B cell (primary cell): Measurements from ENCODE around the gene MUC4. TPM values are rescaled to one million over a fixed set of nuclear protein-coding genes. Genes with fewer than 3 reads are reported as not detected.

Source experiments
- ATAC-seq: fragments of 200-7000 bp; cut with Tn5 transposase; one replicate; pipeline ENCODE4 v1.10.0; 2021; ENCODE audit warnings: low read depth, mild to moderate bottlenecking, moderate number of reproducible peaks, moderate library complexity
- CTCF ChIA-PET: fragments of 350-600 bp; sonication (Branson Sonifier 250); formaldehyde crosslinking; loops from one replicate; lab custom pipeline; 2021; ENCODE audit warnings: antibody characterized with exemption, inconsistent platforms; lab: Charles Lee
- POLR2A ChIA-PET: fragments of 350-600 bp; sonication (Branson Sonifier 250); formaldehyde crosslinking; loops from one replicate; lab custom pipeline; 2021; ENCODE audit warnings: antibody characterized with exemption; lab: Charles Lee
- DNase-seq: peaks from one replicate; pipeline ENCODE4 v3.0.0; 2013
- H2AFZ ChIP-seq: 2 replicates; pipeline ENCODE4 v1.6.1; 2012; ENCODE audit warnings: mild to moderate bottlenecking, low read depth, low read length; ENCODE audit not compliant: insufficient read depth, poor library complexity, severe bottlenecking
- H3K27ac ChIP-seq, 2 donors: 1 replicate in 1 of 2; 2 replicates in 1 of 2; pipeline ENCODE4 v1.5.1; 2012 to 2013; ENCODE audit warnings: low read length in 2 of 2, mild to moderate bottlenecking in 2 of 2, moderate library complexity in 1 of 2
- H3K27me3 ChIP-seq, 4 experiments: fragments of 200-600 bp in 1 of 4; sonication (generic) in 1 of 4; replicated peaks in 1 of 4; 1 replicate in 2 of 4; 2 replicates in 2 of 4; pipeline versions ENCODE4 v1.6.1 to v1.7.0; 2013 to 2016; ENCODE audit warnings: low read length in 3 of 4, mild to moderate bottlenecking in 2 of 4, mixed read lengths in 1 of 4, moderate library complexity in 1 of 4; ENCODE audit not compliant: insufficient read depth in 4 of 4, control insufficient read depth in 3 of 4; ENCODE audit errors: control extremely low read depth in 1 of 4
- H3K36me3 ChIP-seq, 2 experiments: replicated peaks in 1 of 2; 1 replicate in 1 of 2; 2 replicates in 1 of 2; pipeline versions ENCODE4 v1.6.1 to v1.7.1; 2013; ENCODE audit warnings: low read length in 1 of 2; ENCODE audit not compliant: insufficient read depth in 2 of 2, control insufficient read depth in 1 of 2; ENCODE audit errors: control extremely low read depth in 1 of 2, extremely low read depth in 1 of 2
- H3K4me1 ChIP-seq, 2 donors: fragments of 200-600 bp in 1 of 2; sonication (generic) in 1 of 2; 1 replicate in 1 of 2; 2 replicates in 1 of 2; pipeline versions ENCODE4 v1.5.1 to v1.6.1; 2013 to 2017; ENCODE audit warnings: low read length in 2 of 2; ENCODE audit not compliant: control insufficient read depth in 2 of 2, insufficient read depth in 2 of 2
- H3K4me2 ChIP-seq: replicated peaks from 2 replicates; pipeline ENCODE3; 2012; ENCODE audit warnings: mild to moderate bottlenecking, low read depth, low read length; ENCODE audit not compliant: poor library complexity, severe bottlenecking
- H3K4me3 ChIP-seq, 5 experiments: fragments of 200-600 bp in 1 of 5; sonication (generic) in 1 of 5; 1 replicate in 3 of 5; 2 replicates in 2 of 5; pipeline versions ENCODE4 v1.5.1 to v1.7.0; 2011 to 2016; ENCODE audit warnings: low read length in 4 of 5, mild to moderate bottlenecking in 4 of 5, low read depth in 2 of 5, control low read depth in 1 of 5, moderate library complexity in 1 of 5; ENCODE audit not compliant: insufficient read depth in 1 of 5; ENCODE audit errors: control extremely low read depth in 1 of 5, extremely low read depth in 1 of 5
- H3K79me2 ChIP-seq: fragments of 200-600 bp; sonication (generic); one replicate; pipeline ENCODE4 v1.6.0; 2016; ENCODE audit warnings: low read length; ENCODE audit not compliant: control insufficient read depth, insufficient read depth
- H3K9ac ChIP-seq: fragments of 200-600 bp; sonication (generic); 2 replicates; pipeline ENCODE4 v1.6.1; 2017; ENCODE audit warnings: mild to moderate bottlenecking, low read length, moderate library complexity
- H3K9me3 ChIP-seq, 3 donors: one replicate each; pipeline versions ENCODE4 v1.6.1 to v1.7.1; 2013; ENCODE audit warnings: low read length in 2 of 3; ENCODE audit not compliant: control insufficient read depth in 2 of 3, insufficient read depth in 1 of 3; ENCODE audit errors: control extremely low read depth in 1 of 3
- H4K20me1 ChIP-seq: 2 replicates; pipeline ENCODE4 v1.6.0; 2012; ENCODE audit warnings: mild to moderate bottlenecking, low read length; ENCODE audit not compliant: insufficient read depth, control insufficient read depth, poor library complexity, severe bottlenecking
- H3K27ac Mint-ChIP-seq: one replicate; pipeline ENCODE4 v1.8.0; 2021; ENCODE audit warnings: mixed read lengths
- H3K27me3 Mint-ChIP-seq: one replicate; pipeline ENCODE4 v1.8.0; 2021; ENCODE audit warnings: mixed read lengths
- H3K4me1 Mint-ChIP-seq: one replicate; pipeline ENCODE4 v1.8.0; 2021; ENCODE audit warnings: mixed read lengths
- H3K4me3 Mint-ChIP-seq: one replicate; pipeline ENCODE4 v1.8.0; 2021; ENCODE audit warnings: mixed read lengths
- H3K9me3 Mint-ChIP-seq: one replicate; pipeline ENCODE4 v1.8.0; 2022; ENCODE audit warnings: mixed read lengths; ENCODE audit not compliant: insufficient read depth
- CTCF ChIP-seq: fragments of 200-600 bp; IDR thresholded peaks from one replicate; pipeline ENCODE4 v1.8.0; 2022; ENCODE audit warnings: antibody characterized with exemption, mild to moderate bottlenecking
- EZH2 ChIP-seq: IDR thresholded peaks from 2 replicates; pipeline ENCODE4 v1.6.1; 2012; ENCODE audit warnings: borderline replicate concordance, low read depth, mild to moderate bottlenecking, moderate library complexity, low read length; ENCODE audit not compliant: insufficient read depth, poor library complexity, severe bottlenecking
- WGBS: methylation state at CpG from one replicate; pipeline ENCODE4 v1.1.5; 2013; ENCODE audit warnings: missing lambda C conversion rate; ENCODE audit not compliant: insufficient coverage; 5-methylcytosine and 5-hydroxymethylcytosine counted together
- intact Hi-C: fragments of 100-400 bp; cut with micrococcal nuclease; formaldehyde crosslinking; loops from one replicate; pipeline ENCODE4 v1.10.0; 2022
- polyA plus RNA-seq: library from polyadenylated mRNA; depleted of rRNA; stranded (reverse); fragments of >200 nt; gene quantifications from 2 replicates; pipeline ENCODE4 v1.2.3, GENCODE V29; 2012
- total RNA-seq, 2 donors: library from RNA; stranded (reverse); fragments of 120-200 nt in 1 of 2; gene quantifications; 1 replicate in 1 of 2; 2 replicates in 1 of 2; pipeline versions ENCODE4 v1.2.3 to v1.2.4, GENCODE V29; 2013 to 2022

MUC4 gene
- total and polyA plus RNA-seq, 2 donors (not counting 1 experiment from before 2014, with no cell fraction given) = 0.22 to 1.2 TPM

GRCh38 chr3:195709676-195710085, 102.0 kb downstream of the MUC4 start:
- H3K4me3 ChIP-seq = no peak overlapping the region
- H3K4me1 ChIP-seq = no peaks in the 10 kb centered on the region
- no peak overlapping the region for H2AFZ ChIP-seq
- Mint-ChIP-seq H3K27ac (no peak overlapping the region), H3K4me3 (no peak overlapping the region), H3K4me1 (no peaks in the 10 kb centered on the region), H3K9me3 (no peaks in the 10 kb centered on the region), H3K27me3 (no peaks in the 10 kb centered on the region)
- TF ChIP-seq EZH2 (no peak), CTCF (no peak)
- no peak for DNase-seq
- ChIA-PET CTCF (interaction anchor here (1.5 kb wide), 1 partner anchor 141 kb away, joined by 3 read pairs; no protein-coding TSS in a partner anchor), POLR2A (no interaction called here)
- 98% methylated on average over 4 of the region's 6 CpGs for WGBS
- H4K20me1 ChIP-seq = no peaks in the 10 kb centered on the region
- peaks cover 0 to 8% of the 10 kb centered on the region in 2 experiments for H3K36me3 ChIP-seq
- H3K9ac ChIP-seq = no peak overlapping the region
- H3K27me3 ChIP-seq = no peaks in the 10 kb centered on the region
- no peak overlapping the region for H3K27ac ChIP-seq
- no peak overlapping the region for H3K4me2 ChIP-seq
- no peak for ATAC-seq
- H3K9me3 ChIP-seq = no peaks in the 10 kb centered on the region
- no peaks in the 10 kb centered on the region for H3K79me2 ChIP-seq
- intact Hi-C loops = loop anchor here (10.0 kb wide), 1 partner anchor 65 kb away; no protein-coding TSS in a partner anchor

- H2AFZ ChIP-seq = no peak overlapping the region
- no peaks in the 10 kb centered on the region for H3K4me1 ChIP-seq
- peaks cover 0 to 5% of the 10 kb centered on the region in 2 experiments for H3K36me3 ChIP-seq
- H3K9me3 ChIP-seq = no peaks in the 10 kb centered on the region
- ATAC-seq = no peak
- no peak overlapping the region for H3K4me3 ChIP-seq
- no peak overlapping the region for H3K9ac ChIP-seq
- no peak overlapping the region for H3K27ac ChIP-seq
- Mint-ChIP-seq H3K4me3 (no peak overlapping the region), H3K27ac (no peak overlapping the region), H3K4me1 (no peaks in the 10 kb centered on the region), H3K27me3 (no peaks in the 10 kb centered on the region), H3K9me3 (no peaks in the 10 kb centered on the region)
- WGBS = 84% methylated on average over 6 of the region's 6 CpGs
- H4K20me1 ChIP-seq = no peaks in the 10 kb centered on the region
- TF ChIP-seq CTCF (no peak), EZH2 (no peak)
- no peak for DNase-seq
- CTCF ChIA-PET = interaction anchor here (1.5 kb wide), 1 partner anchor 141 kb away, joined by 3 read pairs; no protein-coding TSS in a partner anchor
- no peak overlapping the region for H3K4me2 ChIP-seq
- no peaks in the 10 kb centered on the region for H3K27me3 ChIP-seq
- POLR2A ChIA-PET = no interaction called here
- intact Hi-C loops = loop anchor here (10.0 kb wide), 1 partner anchor 64 kb away; no protein-coding TSS in a partner anchor
- no peaks in the 10 kb centered on the region for H3K79me2 ChIP-seq
Observed at GRCh38 chr3:195708626-195709481, 102.9 kb downstream of the MUC4 start.
